NCI-H187 (cell line): ENCODE measurements around the gene ZNF414.

ENCODE experiments used
- DNase-seq, 2 experiments: peaks; one replicate each; lab custom pipeline; 2025; lab: John Stamatoyannopoulos, UW

The ZNF414 gene

GRCh38 chr19:8463365-8463764, 50.6 kb downstream of the ZNF414 start:
- DNase-seq: no peak

DNA sequence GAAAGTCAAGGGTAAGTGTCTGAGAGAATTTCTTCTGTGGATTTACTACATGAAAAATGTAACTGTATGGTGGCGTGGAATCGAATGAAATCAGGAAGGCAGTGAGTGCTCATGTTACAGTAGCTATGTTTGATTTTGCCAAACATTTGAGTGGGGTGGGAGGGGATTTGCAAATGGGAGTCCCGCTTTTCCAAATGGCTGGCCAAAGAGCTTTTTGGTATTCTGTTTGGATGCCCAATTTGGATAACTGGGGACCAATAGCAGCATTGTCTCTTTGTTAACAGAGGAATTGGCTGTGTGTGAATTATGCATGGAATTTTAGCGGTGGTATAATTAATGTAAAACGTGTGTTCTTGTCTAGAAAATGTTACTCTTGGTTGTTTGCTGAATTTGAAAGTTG, 51.4 kb downstream of the ZNF414 start:
- DNase-seq: no peak

DNA sequence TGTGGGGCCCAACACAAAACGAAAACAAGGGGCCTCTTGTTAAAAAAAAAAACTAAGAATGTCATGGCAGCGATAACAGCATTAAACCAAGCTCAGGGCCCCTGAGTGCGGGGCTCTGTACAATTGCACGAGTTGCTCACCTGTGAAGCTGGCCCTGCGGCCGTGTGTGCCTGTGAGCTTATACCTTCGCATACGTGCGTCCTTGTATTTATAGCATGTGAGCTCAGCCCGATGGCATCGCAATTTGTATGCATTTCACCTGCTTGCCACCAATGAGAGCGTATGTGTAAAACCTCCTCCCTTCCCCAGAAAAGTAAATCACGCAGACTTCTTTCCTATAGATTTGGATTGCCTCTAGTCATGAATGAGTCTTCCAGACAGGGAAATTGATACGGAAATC, 52.1 kb downstream of the ZNF414 start:
- DNase-seq: no peak

DNA sequence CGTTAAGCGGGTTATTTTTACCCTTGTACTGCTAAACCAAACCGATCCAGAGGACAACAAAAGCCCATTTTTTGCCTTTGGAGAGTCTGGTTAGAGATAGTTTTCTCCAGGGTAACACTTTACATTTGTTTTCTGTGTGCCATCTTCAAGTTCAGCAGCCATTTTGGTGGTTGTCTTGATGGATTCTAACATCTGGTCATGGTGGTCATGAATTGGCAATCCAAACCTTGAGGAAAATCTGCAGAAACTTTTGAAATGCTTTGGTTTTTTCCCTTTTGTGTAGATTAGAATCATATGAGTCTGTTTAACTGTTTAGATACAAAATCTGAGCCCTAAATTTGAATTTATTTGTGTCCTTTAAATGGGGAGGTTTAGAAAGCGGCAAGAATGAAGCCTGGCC, 52.6 kb downstream of the ZNF414 start:
- DNase-seq: no peak

GRCh38 chr19:8460516-8461298, 53.3 kb downstream of the ZNF414 start:
- DNase-seq: no peak
